Measurements from ENCODE around the gene ZNF804A.

DNA sequence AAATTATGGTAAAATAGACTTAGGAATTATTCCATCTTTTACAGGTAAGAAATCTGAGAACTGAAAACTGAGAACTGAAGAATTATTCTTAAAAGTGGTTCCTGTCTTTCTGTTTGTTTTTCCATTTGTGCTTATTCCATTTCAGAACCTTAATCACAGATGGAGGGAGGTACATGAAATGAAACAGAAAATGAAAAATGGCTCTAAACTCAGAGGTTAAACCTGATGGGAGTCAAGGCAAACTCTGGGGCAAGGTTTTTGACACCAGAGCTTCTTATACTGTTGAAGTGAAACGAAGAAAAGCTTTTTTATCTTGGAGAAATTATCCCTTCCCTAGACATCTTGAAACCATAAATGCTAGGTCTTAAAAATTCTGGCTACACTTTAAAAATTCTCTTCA lies 182.1 kb downstream of the ZNF804A start:
- TF ChIP-seq SUZ12 (IDR thresholded peaks at IDR 0.05; ENCODE audit: extremely low read depth, insufficient read depth, insufficient read length) (no peak), ZNF274 (IDR thresholded peaks at IDR 0.05; ENCODE audit: low read depth, low read length) (no peak), YY1 (IDR thresholded peaks at IDR 0.05; ENCODE audit: insufficient read depth, insufficient read length) (no peak)
